Ecto neural progenitor cell (in vitro differentiated cells): ENCODE data around the gene ARFIP2.

Source experiments
- DNase-seq: peaks from one replicate; pipeline ENCODE4 v3.0.0-alpha.2; 2018; ENCODE audit warnings: low spot score

Gene ARFIP2

GRCh38 chr11:6442441-6442840 is 38.7 kb downstream of the ARFIP2 start:
- no peak for DNase-seq

DNA sequence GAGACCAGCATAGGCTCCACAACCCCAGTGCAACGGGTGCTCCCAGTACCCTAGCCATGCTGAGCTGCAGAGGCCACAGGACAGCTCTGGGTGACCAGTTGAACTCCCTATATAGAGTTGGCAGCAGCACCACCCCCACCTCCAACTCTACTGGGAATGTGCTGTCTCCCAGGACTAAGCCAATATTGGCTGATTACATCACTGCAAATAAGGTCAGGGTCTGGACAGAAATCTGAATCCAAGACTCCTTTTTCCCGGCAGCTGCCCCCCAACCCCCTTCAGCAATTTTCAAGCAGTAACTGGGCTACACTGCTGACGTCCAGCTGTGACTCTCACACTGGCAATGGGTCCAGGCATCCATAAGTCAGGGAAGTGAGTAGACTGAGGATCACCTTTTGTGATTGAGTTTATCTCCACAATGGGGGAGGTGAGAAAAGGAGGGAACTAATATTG is 40.2 kb downstream of the ARFIP2 start, which contains the start of gene HPX:
Gene HPX, minus strand, starts transcription at position 82 of the 453 bp plus-strand sequence. Its CDS starts 24 bp downstream, at position 58.
- no peak for DNase-seq

GRCh38 chr11:6438979-6439571 is 42.1 kb downstream of the ARFIP2 start:
- DNase-seq, result peak; percentile 64

- no peak for DNase-seq
Observed at GRCh38 chr11:6437993-6438392, 43.1 kb downstream of the ARFIP2 start.

- DNase-seq, result no peak
Observed at GRCh38 chr11:6437423-6437822, 43.7 kb downstream of the ARFIP2 start.

DNA sequence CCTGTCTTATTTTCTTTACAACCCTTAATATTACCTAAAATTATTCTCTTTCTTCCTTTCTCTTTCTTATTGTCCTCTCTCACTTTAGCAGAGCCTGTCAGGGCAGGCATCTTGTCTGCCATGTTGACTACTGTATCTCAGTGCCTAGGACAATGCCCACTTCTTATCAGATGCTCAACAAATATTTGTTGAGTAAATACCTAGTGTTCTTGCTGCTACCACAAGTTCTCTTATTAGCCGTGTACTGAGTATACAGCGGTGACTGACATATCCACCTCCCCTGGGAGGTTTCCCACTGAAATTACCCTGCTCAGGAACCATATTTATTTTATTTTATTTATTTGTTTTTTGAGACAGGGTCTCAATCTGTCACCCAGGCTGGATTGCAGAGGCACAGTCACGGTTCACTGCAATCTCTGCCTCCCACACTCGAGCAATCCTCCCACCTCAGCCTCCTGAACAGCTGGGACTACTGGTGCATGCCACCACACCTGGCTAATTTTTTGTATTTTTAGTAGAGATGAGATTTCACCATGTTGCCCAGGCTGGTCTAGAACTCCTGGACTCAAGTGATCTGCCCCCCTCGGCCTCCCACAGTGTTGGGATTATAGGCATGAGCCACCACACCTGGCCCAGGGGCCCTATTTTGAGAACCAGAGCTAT is 47.0 kb downstream of the ARFIP2 start:
- no peak for DNase-seq

DNA sequence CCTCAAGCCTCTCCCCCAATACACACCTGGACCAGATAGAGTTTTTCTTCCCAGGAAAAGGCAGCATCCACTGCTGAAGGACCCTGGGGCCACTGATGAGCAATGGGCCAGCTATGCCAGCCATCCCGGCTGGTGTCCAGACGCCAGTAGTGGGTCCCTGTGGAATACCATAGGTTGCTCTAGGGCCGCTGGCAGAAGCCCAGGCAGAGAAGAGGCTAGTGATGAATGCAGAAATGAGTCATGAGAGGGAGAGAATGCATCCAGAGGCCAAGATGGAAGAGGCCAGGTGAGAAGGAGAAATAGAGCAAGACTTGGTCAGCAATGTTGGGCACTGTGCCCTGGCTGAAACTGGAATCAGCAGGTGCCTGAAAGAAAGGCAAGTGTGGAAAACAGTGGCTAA is 49.3 kb downstream of the ARFIP2 start:
- no peak for DNase-seq

DNA sequence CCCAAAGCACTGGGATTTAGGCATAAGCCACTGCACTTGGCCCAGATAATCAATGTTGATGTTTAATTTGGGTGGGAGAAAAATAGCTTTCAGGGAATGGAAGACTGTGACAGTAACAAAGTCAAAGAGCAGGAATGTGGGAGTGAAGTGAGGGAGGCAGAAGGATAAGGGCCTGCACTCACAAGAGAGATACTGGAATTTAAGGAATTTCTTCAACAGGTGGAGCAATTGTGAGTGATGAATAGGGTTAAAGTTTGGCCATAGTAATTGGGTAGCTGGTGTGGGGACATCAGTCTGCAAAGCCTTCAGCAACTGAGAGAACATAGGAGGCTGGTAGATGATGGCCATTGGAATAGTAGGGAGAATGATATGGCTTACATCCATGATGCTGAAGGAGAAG is 53.6 kb downstream of the ARFIP2 start:
- DNase-seq, result no peak
